AG10803 (cell line): ENCODE data around the gene MS4A5.

Source experiments
- DNase-seq: peaks from one replicate; pipeline ENCODE4 v3.0.0; 2010; ENCODE audit warnings: low read depth
- H3K4me3 ChIP-seq: 2 replicates; pipeline ENCODE4 v1.5.1; 2011; ENCODE audit warnings: mild to moderate bottlenecking, low read length, control low read depth
- TF ChIP-seq, protein P1 (sequence below): conservative IDR thresholded peaks from 2 replicates; pipeline ENCODE4 v1.5.1; 2011; ENCODE audit warnings: mild to moderate bottlenecking, low read length, control low read depth, inconsistent platforms

MS4A5 gene

GRCh38 chr11:60477035-60477445 lies 47.7 kb downstream of the MS4A5 start:
- TF ChIP-seq, protein P1, sequence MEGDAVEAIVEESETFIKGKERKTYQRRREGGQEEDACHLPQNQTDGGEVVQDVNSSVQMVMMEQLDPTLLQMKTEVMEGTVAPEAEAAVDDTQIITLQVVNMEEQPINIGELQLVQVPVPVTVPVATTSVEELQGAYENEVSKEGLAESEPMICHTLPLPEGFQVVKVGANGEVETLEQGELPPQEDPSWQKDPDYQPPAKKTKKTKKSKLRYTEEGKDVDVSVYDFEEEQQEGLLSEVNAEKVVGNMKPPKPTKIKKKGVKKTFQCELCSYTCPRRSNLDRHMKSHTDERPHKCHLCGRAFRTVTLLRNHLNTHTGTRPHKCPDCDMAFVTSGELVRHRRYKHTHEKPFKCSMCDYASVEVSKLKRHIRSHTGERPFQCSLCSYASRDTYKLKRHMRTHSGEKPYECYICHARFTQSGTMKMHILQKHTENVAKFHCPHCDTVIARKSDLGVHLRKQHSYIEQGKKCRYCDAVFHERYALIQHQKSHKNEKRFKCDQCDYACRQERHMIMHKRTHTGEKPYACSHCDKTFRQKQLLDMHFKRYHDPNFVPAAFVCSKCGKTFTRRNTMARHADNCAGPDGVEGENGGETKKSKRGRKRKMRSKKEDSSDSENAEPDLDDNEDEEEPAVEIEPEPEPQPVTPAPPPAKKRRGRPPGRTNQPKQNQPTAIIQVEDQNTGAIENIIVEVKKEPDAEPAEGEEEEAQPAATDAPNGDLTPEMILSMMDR, result no peak
- no peak for DNase-seq
- no peak overlapping the region for H3K4me3 ChIP-seq

DNA sequence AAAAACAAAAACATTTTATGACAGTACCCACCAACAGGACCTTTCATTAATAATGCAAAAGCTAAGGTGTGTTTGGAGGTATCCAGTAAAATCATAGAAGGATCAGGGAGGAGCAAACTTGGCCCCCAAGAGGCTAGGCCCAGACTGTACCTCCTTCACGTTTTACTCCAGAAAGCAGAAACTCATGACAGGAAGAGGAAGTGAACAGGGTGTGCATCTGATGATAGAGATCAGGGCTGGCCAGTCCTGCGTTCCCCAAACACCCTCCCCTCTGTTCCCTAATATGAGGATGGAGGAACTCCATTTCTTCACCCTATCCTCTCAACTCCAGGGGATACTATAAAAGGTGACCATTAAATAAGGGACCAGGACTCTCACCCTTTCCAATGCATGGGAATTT lies 53.0 kb downstream of the MS4A5 start:
- TF ChIP-seq, protein P1, result no peak
- H3K4me3 ChIP-seq, result no peak overlapping the region
- no peak for DNase-seq

DNA sequence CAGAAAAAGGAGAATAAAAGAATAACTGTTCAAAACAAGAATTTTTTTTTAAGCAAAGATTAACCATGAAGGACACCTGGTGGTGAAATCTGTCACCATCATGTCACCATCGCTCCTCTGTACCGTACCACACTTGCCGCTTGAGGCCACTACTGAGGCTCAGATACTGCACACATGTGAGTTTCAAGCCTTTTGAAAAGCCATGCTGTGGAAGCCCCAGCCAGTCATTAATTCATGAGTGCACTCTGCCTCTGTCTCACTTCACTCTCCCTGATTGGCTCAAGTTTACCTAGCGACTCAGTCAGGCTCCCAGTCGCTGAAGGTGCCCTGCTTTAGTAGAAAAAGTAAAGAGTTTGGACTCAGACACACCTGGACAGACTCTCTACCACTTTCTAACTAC lies 56.6 kb downstream of the MS4A5 start:
- TF ChIP-seq, protein P1, result no peak
- no peak for DNase-seq
- H3K4me3 ChIP-seq, result no peak overlapping the region

DNA sequence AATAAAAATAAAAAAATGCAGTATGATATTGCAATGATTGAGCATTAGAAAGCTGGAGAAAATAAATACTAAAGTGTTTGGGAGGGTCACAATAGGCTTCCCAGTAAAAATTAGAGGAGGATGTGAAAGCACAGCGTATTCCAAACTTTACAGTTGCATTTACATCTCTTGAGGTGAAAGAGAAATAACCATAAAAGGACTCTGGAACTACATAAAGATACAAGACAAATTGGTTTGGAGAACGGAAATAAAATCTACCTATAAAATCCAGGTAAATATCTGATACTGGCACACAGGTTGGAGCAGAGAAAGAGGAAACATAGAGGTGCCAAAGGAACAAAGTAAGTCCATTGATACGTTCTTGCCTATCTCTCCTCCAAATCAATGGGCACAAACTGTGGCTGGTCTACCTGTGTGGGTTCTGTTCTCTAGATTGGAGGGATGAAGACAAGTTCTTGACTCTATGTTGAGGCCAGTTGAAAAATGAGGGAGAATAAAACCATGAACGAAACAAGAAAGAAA lies 63.2 kb downstream of the MS4A5 start, which contains the start of gene MS4A12:
Gene MS4A12 (plus strand): TSS at position 291 of the 522 bp plus-strand sequence. CDS start 4,541 bp downstream, outside the sequence.
- no peak within 1 kb of the TSS for H3K4me3 ChIP-seq
- TF ChIP-seq, protein P1, result no peak
- no peak for DNase-seq

GRCh38 chr11:60493454-60493853 lies 64.1 kb downstream of the MS4A5 start:
- no peak for DNase-seq
- TF ChIP-seq, protein P1, result no peak
- H3K4me3 ChIP-seq, result no peak overlapping the region
